ENCODE measurements around the gene HSD11B1L.

DNA sequence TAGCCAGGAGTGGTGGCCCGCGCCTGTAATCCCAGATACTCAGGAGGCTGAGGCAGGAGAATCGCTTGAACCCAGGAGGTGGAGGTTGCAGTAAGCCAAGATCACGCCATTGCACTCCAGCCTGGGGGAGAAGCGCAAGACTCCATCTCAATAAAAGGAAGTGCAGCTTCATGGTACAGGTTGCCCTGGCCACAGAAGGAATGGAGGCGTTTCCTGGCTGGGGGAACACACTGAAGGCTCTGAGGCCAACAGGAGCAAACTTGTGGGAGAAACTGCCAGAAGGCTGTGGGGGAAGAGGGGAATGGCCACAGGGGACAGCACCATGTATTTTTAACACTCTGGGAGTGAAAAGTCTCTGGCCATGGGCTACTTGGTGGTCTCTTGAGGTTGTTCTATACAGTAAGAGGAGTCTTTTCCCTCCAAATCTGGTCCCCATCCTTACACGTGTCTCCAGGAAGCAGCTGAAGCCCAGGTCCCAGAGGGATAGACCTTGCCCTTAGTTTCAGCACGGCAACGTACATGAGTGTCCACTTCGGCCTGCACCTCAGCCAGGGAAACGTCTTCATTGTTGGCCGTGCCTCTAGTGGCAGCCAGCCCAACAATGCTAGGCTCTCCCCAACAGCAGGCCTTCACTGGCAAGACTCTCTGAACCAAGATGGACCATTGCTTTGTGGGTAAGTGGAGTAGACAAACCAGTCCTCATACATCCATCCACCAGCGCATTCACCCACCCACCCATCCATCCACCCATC, 7.9 kb upstream of the HSD11B1L start:
- TF ChIP-seq POLR2A (IDR thresholded peaks at IDR 0.05; ENCODE audit: low read depth, low read length) (0 out of 2 replicates have a peak, but pooled peaks have one; percentile 20), POLR2AphosphoS5 (IDR thresholded peaks at IDR 0.05; ENCODE audit: low read depth, low read length) (no peak), TAF1 (IDR thresholded peaks at IDR 0.05; ENCODE audit: borderline replicate concordance, low read depth, low read length) (no peak)
